Limb (tissue), 2 donors: Measurements from ENCODE around the gene KCTD11.

Source experiments
- DNase-seq, 2 donors: peaks; one replicate each; pipeline ENCODE4 v3.0.0-alpha.2; 2016; ENCODE audit errors: extremely low spot score in 2 of 2

KCTD11 gene

DNA sequence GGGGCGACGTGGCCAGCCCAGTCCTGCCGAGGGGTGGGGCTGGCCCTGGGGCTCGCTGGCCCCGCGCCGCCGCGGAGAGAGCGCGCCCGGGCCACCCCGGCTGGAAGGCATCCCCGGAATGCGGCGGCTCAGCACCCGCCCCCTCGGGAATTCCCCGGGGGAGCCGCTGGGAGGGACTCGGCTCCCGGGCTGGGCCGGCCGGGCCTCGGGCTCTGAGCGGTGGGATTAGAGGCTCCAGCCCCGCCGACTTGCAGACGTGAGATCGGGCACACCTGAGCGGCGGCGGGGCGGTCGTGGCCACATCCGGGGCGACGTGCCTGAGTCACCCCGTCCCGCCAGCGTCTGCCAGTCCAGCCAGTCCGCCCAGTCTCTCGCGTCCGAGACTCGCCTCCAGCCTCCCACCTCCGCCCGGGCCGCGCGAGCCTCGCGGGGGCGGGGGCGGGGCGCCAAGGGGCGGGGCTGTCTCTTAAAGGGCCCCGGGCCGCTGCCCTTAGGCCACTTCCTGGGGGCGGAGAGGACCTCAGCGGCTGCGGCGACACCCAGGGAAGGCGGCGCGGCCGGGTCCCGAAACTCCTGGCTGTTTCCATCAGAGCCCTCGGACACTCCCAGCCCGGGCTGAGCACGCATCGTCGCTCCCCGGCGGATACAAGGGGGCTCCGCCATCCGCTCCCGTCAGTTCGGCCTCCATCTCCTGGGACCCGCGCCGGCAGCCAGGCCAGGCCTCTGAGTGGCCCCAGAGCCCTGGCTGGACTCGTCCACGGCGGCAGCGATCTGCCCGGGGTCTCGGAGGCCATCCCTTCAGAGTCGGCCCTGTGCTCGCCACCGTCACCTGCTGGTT lies at the start of gene KCTD11:
KCTD11 (plus strand) TSS at position 498 of the 838 bp plus-strand sequence.
- DNase-seq: peak; percentile 60 to 91

DNA sequence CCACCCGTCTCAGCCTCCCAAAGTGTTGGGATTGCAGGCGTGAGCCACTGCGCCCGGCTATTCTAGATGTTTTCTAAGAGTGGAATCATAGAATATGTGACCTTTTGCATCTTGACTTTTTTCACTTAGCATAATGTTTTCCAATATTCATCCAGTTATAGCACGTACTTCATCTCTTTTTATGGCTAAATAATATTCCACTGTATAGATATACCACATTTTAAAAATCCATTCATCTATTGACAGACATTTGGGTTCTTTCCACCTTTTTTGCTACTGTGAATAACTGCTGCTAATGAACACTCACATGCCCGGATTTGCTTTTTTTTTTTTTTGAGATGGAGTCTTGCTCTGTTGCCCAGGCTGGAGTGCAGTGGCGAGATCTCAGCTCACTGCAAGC lies 47.8 kb upstream of the KCTD11 start:
- DNase-seq: no peak

DNA sequence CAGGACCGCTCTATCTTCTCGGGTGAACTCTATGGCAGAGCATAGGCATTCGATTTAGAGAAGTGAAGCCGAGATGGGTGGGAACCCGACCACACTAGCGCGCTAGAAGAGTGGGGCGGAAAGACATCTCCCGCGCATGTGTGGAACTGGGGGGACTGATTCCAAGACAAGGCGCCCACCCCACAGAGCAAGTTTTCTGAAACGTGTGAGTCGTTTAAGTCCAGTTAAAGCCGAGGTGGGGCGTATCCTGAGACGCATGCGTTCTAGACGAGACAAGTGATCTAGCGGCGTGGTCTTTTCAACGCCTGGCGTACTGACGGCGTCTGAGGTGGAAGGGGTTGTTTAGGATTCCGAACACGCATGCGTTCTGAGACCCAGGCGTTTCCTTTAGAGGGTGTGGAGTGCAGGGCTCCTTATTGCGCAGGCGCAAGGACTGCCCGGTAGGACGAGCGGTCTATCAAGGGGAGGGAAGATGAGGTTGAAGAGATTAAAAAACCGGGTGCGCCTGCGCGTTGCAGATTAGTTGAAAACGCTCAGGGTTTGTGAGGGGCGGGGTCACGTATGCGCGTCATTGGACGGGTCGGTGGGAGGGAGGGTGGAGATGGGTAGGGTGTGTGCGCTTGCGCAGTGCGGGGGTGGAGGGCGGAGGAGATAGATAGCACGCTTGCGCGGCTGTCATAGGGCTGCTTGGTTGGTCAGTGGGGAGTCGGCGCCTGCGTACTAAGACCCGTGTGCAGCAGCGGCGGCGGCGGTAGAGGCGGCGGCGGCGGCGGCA lies 44.9 kb upstream of the KCTD11 start, which contains the start of gene EIF5A:
EIF5A (plus strand) TSS at position 718 of the 775 bp plus-strand sequence. CDS start 2,008 bp downstream, outside the sequence.
- DNase-seq: peak; percentile 100

DNA sequence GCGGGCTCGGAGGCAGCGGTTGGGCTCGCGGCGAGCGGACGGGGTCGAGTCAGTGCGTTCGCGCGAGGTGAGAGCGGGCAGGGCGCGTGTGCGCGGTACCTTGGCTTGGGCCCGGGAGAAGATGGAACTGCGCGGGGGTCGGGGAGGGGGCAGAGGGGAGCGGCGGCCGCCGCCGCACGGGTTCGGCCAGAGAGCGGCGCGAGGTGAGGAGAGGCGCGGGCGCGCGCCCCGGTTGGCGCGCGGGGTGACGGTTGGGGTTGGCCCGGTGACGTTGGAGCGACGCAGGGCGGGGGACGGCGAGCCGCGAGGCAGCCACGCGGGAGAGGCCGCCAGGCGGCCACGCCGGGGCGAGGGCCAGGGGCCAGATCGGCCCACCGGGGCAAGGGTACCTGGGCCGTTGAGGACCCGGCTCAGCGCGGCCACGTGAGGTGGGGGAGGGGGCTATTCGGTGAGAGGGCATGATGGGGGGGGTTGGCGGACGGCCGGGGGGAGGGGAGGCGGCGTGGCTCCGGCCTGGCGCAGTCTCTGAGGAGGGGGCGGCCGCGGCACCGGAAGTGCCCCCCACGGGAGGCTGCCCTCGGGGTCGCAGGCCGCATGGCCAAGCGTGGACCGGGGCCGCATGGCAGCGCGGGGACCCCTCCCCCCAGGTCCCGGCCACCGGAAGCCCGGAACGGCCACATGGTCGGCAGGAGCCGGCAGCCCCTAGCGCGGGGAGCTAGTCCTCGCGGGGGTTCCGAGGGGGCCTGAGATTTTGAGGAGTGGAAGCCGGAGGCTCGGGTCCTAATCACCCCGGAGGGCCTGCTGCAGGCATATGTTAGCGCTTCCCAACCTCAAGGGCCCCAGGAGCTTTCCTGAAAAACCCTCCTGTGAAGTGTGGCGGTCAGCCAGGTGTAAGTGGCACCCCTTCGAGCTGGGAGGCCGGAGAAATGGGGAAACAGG lies 44.0 kb upstream of the KCTD11 start:
- no peak for DNase-seq

DNA sequence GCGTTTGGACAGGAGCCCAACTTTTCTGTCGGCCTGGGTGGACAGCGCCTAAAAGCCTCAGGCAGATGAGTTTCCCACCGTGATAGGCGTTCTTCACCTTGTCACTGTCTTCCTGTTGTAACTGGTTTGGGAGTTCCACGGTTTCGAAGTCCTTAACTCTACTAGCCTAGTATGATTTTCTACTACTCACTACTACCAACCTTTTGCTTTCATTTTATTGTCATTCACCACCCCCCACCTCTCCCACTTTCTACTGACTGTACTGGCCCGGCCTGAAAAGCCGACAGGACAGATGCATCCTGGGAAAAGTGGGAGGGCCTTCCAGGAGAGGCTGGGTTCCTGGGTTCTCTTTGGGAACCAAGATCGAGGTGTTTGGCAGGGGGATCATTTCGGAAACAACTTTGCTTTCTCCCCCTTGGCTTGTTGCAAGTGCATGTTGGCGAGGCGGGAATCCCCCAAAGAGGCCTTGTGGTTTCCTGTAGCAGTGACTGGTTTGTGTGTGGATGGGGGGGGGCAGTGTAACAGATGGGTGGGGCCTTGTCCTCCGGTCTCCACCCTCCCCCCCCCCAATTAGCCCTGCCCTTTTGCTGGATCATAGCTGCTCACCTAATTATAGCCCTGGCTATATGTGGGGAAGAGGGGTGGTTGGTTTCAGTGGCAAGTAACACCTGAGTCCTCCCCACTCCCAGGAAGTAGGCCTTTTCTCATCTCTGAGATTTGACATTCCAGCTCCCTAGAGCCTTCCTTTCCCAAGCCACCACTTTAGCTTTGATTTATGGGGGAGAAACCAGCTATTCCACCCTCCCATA lies 43.1 kb upstream of the KCTD11 start:
- DNase-seq: peak; percentile 54 to 76

DNA sequence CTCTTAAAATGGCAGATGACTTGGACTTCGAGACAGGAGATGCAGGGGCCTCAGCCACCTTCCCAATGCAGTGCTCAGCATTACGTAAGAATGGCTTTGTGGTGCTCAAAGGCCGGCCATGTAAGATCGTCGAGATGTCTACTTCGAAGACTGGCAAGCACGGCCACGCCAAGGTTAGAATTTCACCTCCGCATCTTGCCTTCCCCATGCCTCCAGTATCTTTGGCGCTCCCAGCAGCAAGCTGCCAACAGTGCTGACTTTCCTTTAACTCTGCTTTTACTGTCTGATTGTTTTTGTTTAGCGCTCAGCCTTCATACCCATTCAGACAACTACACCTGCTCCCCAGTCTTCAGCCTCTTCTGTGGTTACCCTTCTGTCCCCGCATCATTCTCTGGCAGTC lies 42.3 kb upstream of the KCTD11 start:
- DNase-seq: no peak

DNA sequence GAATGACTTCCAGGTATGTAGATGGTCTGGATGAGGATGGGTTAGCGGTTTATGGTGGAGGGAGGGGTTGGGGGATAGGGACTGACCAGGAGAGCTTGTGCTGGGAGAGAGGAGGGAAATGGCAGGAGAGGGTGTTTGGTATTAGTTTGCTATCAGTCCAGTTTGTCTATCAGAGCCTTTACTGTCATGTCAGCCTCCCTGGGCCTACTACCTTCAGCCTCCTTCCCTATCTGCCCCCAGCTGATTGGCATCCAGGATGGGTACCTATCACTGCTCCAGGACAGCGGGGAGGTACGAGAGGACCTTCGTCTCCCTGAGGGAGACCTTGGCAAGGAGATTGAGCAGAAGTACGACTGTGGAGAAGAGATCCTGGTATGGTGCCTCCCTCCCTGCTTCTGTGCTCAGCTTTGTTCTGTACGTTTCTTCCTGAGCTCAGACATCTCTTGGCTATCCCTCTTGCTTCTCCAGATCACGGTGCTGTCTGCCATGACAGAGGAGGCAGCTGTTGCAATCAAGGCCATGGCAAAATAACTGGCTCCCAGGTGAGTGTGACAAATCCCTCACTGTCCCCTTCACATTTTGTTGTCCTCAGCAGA lies 40.8 kb upstream of the KCTD11 start:
- DNase-seq: no peak

DNA sequence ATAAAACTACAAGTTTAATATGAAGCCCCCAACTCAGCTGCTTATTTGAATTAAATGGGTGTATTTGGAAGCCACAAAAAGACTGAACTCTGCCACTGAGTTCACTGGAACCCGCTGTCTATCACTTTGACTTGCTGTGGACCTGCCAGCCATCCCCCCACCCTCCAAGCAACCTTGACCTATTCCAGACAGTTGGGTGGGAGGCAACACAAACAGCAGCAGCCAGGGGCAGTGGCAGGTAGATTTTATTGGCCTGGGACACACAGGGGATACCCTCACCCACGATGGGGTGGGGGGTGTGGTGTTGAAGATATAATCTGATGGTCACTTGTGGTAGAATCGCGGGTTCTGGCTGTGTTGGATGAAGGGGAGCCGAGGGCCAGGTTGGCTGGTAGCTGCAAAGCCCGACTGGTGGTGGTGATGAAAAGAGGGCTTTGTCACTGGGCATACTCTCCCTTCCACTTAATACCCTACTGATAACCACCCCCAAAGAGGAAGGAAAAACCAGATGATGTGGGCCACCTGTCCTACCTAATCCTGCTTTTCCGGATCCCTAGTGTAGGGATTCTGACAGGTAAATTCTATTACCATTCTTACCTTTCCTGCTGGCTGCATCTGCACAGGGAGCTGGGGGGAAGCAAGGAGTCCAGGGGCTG lies 39.4 kb upstream of the KCTD11 start:
- no peak for DNase-seq

DNA sequence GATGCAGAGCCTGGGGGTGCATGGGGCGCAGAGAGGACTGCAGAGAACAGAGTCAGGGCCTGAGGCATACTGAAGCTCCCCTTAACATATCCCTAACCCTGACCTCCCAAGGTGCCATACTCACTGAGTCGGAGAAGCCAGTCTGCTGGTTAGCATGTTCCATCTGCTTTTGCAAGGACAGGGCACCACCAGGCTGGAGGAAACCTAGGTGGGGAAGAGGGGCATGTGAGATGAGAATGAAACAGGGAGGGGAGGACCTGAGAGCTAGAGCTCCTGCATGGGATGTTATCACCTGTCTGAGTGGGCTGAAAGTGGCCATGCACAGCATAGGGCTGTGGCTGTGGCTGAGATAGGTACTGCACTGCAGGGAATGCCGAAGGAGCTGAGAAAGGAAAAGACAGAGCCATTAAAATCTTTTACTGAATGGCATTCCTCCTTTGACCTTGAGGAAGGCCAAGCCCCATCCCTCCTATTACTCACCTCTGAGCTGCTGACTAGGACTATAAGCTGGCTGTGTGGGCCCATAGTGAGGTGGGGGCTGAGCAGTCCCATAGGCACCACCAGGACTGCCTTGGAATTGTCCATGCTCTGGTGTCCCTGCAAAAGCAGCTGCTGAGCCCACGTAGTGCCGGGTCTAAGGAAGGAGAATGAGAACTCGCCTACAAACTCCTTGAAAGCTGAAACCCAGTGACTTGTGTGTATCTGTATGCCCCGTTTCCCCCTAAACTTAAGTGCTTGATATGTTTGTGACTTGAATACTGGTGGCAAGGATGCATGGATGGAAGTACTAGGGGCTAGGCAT lies 38.7 kb upstream of the KCTD11 start:
- DNase-seq: no peak

DNA sequence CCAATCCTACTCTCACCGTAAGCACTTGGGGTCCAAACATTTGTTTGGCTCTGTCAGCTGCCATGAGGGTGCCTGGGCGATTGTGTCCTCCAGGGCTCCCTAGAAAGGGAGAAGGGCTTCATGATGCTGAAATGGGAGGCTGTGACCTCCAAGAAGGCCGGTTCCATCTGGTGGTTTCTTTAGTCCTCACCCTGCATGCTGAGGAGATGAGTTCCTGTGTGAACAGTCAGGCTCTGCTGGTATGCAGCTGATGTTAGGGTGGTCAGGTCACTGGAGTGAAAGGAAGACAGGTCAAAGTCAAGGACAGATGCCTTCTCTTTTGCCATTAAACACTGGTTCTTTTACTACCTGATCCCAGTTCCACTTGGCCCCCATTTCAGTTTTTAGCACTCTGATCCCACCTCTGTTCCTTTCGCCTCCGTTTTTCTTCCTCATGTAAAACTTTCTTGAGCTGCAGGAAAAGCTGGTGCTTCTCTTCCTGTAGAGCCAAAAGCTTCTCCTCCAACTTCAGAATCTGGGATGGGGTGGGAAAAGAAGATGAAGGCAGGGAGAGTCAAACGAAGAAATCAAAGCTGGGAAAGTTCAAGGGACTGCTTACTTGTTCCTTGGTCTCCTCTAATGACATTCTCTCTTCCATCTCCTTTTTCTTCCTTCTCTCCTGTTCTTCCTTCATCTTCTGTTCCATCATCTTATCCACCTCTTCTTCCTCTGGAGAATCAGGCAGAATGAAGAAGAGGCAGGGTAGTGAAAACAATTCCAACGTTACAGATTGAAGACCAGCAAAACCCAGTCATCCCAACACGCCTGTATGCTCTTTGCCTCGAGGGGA lies 37.9 kb upstream of the KCTD11 start:
- DNase-seq: no peak

DNA sequence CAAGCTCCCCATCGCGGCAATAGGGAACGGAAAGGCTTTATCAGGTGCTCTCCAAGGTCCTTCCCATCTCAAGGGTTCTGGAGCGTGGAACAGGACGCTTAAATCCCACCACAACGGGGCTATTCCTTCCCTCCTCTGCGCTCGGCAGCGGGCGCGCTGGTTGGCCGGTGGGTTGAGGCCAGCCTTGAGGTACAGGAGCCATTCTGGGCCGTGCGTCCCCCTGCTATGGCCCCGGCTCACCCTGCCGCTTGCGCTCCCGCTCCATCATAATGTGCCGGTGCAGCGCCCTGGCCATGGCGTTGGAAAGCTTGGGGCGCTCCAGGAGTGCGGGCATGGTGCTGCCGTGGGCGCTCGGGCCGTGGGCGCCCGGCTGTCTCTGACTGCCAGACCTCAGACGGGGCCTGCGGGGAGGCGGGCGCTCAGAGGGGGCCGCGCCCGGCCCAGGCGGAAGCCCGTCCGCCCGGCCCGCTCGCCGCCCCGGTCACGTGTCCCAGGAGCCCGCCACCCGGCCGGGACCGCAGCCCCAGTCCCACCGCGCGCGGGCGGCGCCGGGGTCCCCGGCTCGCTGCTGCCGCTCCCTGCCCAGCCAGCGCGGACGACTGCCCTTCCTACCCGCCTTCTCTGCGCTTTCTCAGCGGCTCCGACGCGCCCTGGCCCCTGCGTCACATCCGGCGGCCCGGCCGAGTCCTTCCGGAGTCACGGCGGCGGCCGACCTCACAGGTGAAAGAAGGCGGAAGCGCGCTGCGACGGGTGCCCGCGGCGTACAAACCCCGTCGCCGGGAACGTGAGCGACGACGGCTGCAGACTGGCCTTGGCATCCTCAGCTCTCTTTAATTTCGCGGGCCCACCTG lies 37.0 kb upstream of the KCTD11 start, which contains the start of gene GPS2:
GPS2 (minus strand) TSS at position 642 of the 851 bp plus-strand sequence; CDS start at position 334, 308 bp downstream.
- DNase-seq: peak; percentile 84 to 95

DNA sequence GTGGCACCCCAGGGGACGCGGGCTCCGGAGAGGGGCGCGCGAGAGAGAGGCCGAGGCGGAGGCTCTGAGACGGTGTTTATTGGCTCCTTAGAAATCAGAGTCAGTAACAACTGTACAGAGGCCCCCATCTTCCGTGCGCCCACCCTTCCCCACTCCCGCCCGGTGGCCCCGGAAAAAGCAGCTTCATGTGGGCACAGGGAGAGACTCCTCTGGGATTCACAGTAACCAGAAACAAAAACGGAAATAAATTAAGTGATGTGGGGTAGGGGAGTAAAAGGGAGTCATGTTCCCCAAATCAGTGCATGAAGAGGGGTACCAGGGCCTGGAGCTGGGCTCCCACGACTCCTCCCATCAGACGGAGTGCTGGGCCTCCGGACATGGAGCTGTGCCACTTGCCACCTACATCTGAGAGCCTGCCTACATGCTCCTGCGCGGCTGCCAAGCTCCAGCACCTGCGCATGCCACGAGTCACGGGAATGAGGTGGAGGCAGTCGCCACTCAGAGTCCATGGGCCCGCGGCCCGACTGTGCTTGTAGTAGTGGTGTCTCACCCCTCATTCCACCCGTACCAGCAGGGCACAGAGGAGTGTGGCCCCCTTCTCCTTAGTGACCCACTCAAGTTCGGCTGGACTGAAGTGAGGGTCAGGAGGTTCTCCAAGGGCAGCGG lies 36.3 kb upstream of the KCTD11 start:
- DNase-seq: no peak

DNA sequence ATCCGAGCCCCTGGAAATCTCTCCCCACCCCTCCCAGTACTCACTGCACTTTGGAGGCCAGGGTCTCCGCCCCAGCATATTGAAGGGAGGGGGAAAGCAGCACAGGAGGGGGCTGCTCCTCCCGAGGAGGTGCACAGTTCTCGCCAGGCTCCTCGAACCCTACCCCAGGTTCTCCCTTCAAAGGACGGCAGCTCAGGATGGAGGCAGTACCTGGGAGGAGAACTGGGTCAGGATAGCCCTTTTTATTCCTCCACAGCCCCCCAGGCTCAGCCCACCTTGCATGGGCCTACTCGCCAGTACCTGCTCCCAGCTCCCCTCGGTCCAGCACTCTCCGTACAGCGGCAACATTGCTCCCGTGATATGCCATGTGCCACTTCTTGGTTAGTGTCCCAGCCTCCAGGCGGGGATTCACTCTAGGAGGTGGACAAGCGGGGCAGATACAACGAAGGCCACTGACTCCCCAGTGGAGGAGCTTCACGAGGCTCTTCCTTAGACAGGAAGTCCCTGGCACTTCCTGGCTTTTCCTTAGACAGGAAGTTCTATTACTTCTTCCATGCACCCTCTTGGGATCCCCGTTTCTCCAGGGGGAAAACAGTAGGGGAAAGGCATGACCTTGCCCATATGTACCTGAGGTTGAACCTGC lies 34.7 kb upstream of the KCTD11 start:
- DNase-seq: no peak

DNA sequence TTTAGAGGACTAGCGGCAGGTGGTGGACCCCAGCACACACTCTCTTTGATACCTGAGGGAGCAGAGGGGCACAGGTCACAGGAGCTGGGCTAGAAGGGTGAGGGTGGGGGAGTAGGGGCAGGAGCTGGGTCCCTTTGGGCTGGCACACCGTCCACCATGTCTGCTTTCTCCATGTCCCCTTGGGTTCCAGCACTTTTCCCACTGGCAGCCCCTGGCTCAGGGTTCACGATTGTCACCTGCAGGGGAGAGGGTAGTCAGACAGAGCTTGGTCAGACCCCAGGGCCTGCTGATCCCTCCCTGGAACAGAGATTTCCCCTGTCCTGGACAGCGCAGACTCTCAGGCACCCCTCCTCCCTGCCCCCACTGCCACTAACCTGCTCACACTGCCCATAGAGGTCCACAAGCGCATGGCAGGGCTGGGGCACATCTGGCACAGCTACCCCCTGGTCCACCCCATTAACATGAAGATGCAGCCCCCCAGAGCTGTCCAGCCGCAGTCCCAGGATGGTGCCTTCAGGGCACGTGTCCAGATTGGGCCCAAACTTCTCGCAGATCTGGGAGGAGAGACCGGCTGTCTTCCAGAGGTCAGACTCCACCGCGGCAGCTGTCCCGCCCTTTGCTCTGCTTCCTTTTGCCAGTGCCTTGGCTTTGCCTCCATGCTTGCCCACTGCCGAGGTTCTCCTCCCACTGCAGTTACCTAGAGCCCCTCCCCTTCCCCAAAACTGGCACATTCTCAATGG lies 33.7 kb upstream of the KCTD11 start:
- no peak for DNase-seq

DNA sequence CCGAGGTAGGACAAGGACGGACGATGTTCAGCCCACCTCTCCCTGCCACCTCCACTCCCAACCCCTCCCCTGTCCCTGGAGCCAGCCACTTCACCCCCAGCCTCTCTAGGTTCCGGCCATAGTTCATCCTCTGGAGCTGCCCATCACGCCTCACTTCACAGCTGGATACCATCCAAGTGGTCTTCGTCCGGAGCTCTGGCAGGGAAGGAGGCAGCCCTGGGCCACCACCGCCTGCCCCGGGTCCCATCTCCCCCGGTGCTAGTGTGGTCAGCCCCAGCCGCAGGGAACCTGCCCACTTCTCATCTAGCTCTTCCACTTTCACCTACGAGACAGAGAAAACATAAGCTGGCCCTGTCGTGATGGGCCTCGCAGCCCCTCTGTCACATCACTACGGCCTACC lies 30.5 kb upstream of the KCTD11 start:
- no peak for DNase-seq
